Esophagus muscularis mucosa (tissue), 4 donors: ENCODE measurements around the gene BTRC. TPM values are rescaled to one million over a fixed set of nuclear protein-coding genes. Genes with fewer than 3 reads are reported as not detected.
A peak's percentile ranks its signal among the peaks of the same experiment; 100 is the strongest.

Experiments used
- DNase-seq: peaks from one replicate; pipeline ENCODE4 v3.0.0-alpha.2; 2017; ENCODE audit errors: extremely low spot score
- H3K27ac ChIP-seq, 4 donors: fragments of 200-600 bp; sonication (generic); replicated peaks in 1 of 4; 1 replicate in 3 of 4; 2 replicates in 1 of 4; pipeline ENCODE4 v1.5.1; 2016 to 2019; ENCODE audit warnings: mild to moderate bottlenecking in 1 of 4
- H3K27me3 ChIP-seq, 4 donors: fragments of 200-600 bp; sonication (generic); one replicate each; pipeline versions ENCODE4 v1.5.1 to v1.6.0; 2016 to 2019
- H3K36me3 ChIP-seq, 4 donors: fragments of 200-600 bp; sonication (generic); one replicate each; pipeline ENCODE4 v1.5.1; 2016 to 2019
- H3K4me1 ChIP-seq, 4 donors: fragments of 200-600 bp; sonication (generic); one replicate each; pipeline ENCODE4 v1.5.1; 2016 to 2019
- H3K4me3 ChIP-seq, 4 donors: fragments of 200-600 bp; sonication (generic); 1 replicate in 2 of 4; 2 replicates in 2 of 4; pipeline ENCODE4 v1.5.1; 2016 to 2019; ENCODE audit warnings: mild to moderate bottlenecking in 4 of 4, moderate library complexity in 1 of 4
- H3K9me3 ChIP-seq, 4 donors: fragments of 200-600 bp; sonication (generic); 1 replicate in 3 of 4; 2 replicates in 1 of 4; pipeline ENCODE4 v1.5.1; 2016 to 2019
- EP300 ChIP-seq: sonication (generic); formaldehyde crosslinking; IDR thresholded peaks from one replicate; pipeline ENCODE4 v1.6.1; 2017; ENCODE audit warnings: antibody characterized with exemption
- POLR2A ChIP-seq: fragments of 450-650 bp; IDR thresholded peaks from one replicate; pipeline ENCODE4 v1.6.1; 2017; ENCODE audit warnings: antibody characterized with exemption, moderate library complexity, mild to moderate bottlenecking, low read depth
- POLR2AphosphoS5 ChIP-seq, 2 donors: sonication (generic); formaldehyde crosslinking; IDR thresholded peaks; one replicate each; pipeline ENCODE4 v1.6.1; 2017; ENCODE audit warnings: antibody characterized with exemption in 2 of 2
- WGBS: methylation state at CpG from one replicate; pipeline ENCODE4 v1.1.5; 2018; 5-methylcytosine and 5-hydroxymethylcytosine counted together
- intact Hi-C: fragments of 100-400 bp; cut with DNase I; formaldehyde crosslinking; loops from one replicate; pipeline ENCODE4 v1.15.1; 2023
- total RNA-seq, 4 donors: library from RNA; depleted of rRNA; stranded (reverse); fragments of >200 nt; gene quantifications; one replicate each; pipeline versions ENCODE4 v1.1.0 to v1.2.1, GENCODE V29; 2016
- TF ChIP-seq, protein P1 (sequence below), 3 experiments: fragments of 200-600 bp in 2 of 3; fragments of 450-650 bp in 1 of 3; sonication (generic) in 2 of 3; IDR thresholded peaks; one replicate each; pipeline ENCODE4 v1.5.1; 2017 to 2019; ENCODE audit warnings: antibody characterized with exemption in 3 of 3, mild to moderate bottlenecking in 2 of 3, moderate library complexity in 1 of 3

Gene BTRC
- total RNA-seq, 4 donors from 2014 or later = 10.1 to 20.0 (median 10.4) TPM

DNA sequence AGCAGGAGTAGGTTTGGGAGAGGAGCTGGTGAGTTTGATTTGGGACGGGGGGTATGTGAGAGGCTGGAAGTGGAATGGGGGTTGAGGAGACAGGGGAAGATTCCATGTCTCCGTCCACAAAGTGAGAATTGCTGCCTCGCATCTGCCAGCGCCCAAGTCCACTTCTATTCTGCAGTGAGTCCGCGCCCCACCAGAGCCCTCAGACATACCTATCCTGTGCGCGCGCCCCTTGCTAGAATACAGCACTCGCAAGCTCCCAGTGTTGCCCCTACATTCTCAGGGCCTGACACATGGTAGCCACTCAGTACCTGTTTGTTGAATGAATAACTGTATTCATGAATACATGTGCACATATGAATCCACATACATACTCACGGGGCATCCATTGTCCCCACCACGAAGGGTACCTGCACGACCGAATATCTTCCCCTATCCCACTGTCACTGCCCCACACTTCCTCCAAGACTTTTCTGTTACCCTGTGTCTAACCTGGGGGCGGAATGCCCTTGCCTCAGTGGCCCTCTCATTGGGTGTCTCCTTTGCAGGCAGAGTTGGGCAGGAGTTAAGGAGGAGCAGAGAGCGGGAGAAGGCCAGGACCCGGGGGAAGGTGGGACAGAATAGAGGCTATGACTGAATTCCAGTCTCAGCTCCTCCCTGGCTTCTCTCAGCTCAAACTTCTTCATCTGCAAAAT is 214.2 kb downstream of the BTRC start:
- intact Hi-C loops = loop anchor here (5.0 kb wide), 1 partner anchor 406 kb away; no protein-coding TSS in a partner anchor
- TF ChIP-seq, protein P1, sequence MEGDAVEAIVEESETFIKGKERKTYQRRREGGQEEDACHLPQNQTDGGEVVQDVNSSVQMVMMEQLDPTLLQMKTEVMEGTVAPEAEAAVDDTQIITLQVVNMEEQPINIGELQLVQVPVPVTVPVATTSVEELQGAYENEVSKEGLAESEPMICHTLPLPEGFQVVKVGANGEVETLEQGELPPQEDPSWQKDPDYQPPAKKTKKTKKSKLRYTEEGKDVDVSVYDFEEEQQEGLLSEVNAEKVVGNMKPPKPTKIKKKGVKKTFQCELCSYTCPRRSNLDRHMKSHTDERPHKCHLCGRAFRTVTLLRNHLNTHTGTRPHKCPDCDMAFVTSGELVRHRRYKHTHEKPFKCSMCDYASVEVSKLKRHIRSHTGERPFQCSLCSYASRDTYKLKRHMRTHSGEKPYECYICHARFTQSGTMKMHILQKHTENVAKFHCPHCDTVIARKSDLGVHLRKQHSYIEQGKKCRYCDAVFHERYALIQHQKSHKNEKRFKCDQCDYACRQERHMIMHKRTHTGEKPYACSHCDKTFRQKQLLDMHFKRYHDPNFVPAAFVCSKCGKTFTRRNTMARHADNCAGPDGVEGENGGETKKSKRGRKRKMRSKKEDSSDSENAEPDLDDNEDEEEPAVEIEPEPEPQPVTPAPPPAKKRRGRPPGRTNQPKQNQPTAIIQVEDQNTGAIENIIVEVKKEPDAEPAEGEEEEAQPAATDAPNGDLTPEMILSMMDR (IDR thresholded peaks at IDR 0.05) = no peak
- no peaks in the 10 kb centered on the region for H3K36me3 ChIP-seq
- 86% methylated on average over 17 of the region's 17 CpGs for WGBS
- peaks cover 23 to 33% (median 29%) of the 10 kb centered on the region in 4 donors for H3K4me1 ChIP-seq
- no peak overlapping the region for H3K4me3 ChIP-seq
- H3K9me3 ChIP-seq = peaks cover 0 to 11% (median 10%) of the 10 kb centered on the region in 4 donors
- no peak for DNase-seq
- peaks cover 6 to 78% (median 35%) of the 10 kb centered on the region in 4 donors for H3K27me3 ChIP-seq
- H3K27ac ChIP-seq = no peak overlapping the region

- no peak for DNase-seq
- WGBS = 32% methylated on average over 11 of the region's 11 CpGs
- intact Hi-C loops = loop anchor here (5.0 kb wide), 1 partner anchor 407 kb away; no protein-coding TSS in a partner anchor
Measured at GRCh38 chr10:101569323-101569621, 215.3 kb downstream of the BTRC start.

DNA sequence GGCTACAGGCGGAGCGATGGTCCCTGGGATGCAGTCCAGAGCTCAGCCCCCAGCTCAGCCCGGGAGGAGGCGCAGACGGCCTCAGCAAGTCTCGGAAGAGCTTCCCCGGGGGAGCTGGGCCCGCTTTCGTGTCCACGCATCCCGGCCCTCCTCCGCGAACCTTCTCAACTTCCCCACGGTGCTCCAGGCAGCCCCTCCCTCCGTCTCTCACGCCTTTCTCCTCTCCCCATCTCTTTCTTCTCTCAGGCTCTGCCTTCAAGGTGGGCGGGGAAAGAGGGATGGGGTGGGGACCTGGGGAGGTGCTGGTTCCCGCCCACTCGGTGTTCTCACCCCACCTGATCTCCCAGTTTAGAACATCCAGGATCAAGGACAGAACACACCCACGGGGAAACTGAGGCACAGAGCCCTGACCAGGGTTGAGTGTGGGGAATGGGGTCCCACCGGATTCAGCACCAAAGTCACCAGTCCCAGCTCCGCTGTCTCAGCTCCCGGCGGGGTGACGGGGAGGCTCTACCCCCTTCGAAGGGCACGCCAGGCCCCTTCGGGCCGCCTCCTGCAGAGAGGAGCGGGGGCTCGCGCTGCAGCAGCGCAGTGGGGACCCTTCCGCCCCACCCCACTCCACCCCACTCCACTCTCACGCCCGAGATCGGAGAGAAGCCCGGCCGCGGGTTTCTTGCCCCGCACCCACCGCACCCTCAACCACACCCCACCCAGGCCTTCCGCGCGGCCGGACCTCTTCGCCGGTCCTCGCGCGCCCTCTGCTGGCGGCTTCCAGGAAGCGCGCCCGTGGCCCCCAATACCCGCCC is 215.9 kb downstream of the BTRC start:
- Histone ChIP-seq H3K4me3 (peak overlapping the region; percentile 55 to 66 (median 58)), H3K36me3 (no peaks in the 10 kb centered on the region), H3K9me3 (peaks cover 0 to 14% (median 11%) of the 10 kb centered on the region in 4 donors), H3K27ac (no peak overlapping the region), H3K4me1 (peaks cover 23 to 33% (median 29%) of the 10 kb centered on the region in 4 donors), H3K27me3 (peaks cover 6 to 62% (median 35%) of the 10 kb centered on the region in 4 donors)
- intact Hi-C loops = loop anchor here (1.0 to 5.0 kb wide), 2 partner anchors 356 to 408 kb away; no protein-coding TSS in a partner anchor
- 3% methylated on average over 39 of the region's 56 CpGs for WGBS
- TF ChIP-seq, protein P1 (IDR thresholded peaks at IDR 0.05) = peak in 2 of 3 experiments; percentile 79 to 99
- TF ChIP-seq EP300 = no peak
- no peak for TF ChIP-seq POLR2A
- peak in 1 of 2 donors; percentile 51 for TF ChIP-seq POLR2AphosphoS5 (IDR thresholded peaks at IDR 0.05)
- DNase-seq = peak; percentile 95

More at GRCh38 chr10:101569323-101569621, 215.3 kb downstream of the BTRC start:
- H3K36me3 ChIP-seq = no peaks in the 10 kb centered on the region
- H3K27me3 ChIP-seq = peaks cover 6 to 67% (median 35%) of the 10 kb centered on the region in 4 donors
- peaks cover 23 to 33% (median 29%) of the 10 kb centered on the region in 4 donors for H3K4me1 ChIP-seq
- TF ChIP-seq POLR2A (no peak), EP300 (no peak), POLR2AphosphoS5 (IDR thresholded peaks at IDR 0.05) (no peak)
- TF ChIP-seq, protein P1 (IDR thresholded peaks at IDR 0.05) = no peak
- peak overlapping the region; percentile 55 to 66 (median 58) for H3K4me3 ChIP-seq
- H3K9me3 ChIP-seq = peaks cover 0 to 14% (median 11%) of the 10 kb centered on the region in 4 donors
- H3K27ac ChIP-seq = no peak overlapping the region

- H3K27ac ChIP-seq = no peak overlapping the region
- H3K36me3 ChIP-seq = peaks cover 0 to 2% (median 0%) of the 10 kb centered on the region in 4 donors
- peaks cover 23 to 33% (median 29%) of the 10 kb centered on the region in 4 donors for H3K4me1 ChIP-seq
- H3K4me3 ChIP-seq = peak overlapping the region; percentile 55 to 66 (median 58)
- WGBS = 28% methylated on average over 11 of the region's 37 CpGs
- DNase-seq = no peak
- intact Hi-C loops = loop anchor here (1.0 kb wide), 1 partner anchor 356 kb away; no protein-coding TSS in a partner anchor
- peaks cover 0 to 14% (median 11%) of the 10 kb centered on the region in 4 donors for H3K9me3 ChIP-seq
- peaks cover 6 to 54% (median 35%) of the 10 kb centered on the region in 4 donors for H3K27me3 ChIP-seq
- TF ChIP-seq POLR2AphosphoS5 (IDR thresholded peaks at IDR 0.05) (peak in 1 of 2 donors; percentile 4), EP300 (no peak), POLR2A (no peak)
- TF ChIP-seq, protein P1 (IDR thresholded peaks at IDR 0.05) = peak in 1 of 3 experiments; percentile 35
Measured at GRCh38 chr10:101570428-101571270, 216.7 kb downstream of the BTRC start.
